Thoracic aorta (tissue), 2 donors: Measurements from ENCODE around the gene DZIP1. TPM values are rescaled to one million over a fixed set of nuclear protein-coding genes. Genes with fewer than 3 reads are reported as not detected.

Experiments
- ATAC-seq: fragments of 150-250 bp; one replicate; pipeline ENCODE4 v1.8.0; 2017; ENCODE audit warnings: low read depth; ENCODE audit not compliant: insufficient number of reproducible peaks, low FRiP score
- DNase-seq: peaks from one replicate; pipeline ENCODE4 v3.0.0-alpha.2; 2020; ENCODE audit warnings: low spot score
- H3K27ac ChIP-seq, 2 donors: fragments of 200-600 bp; sonication (generic); 1 replicate in 1 of 2; 2 replicates in 1 of 2; pipeline ENCODE4 v1.5.1; 2016; ENCODE audit warnings: mild to moderate bottlenecking in 2 of 2, moderate library complexity in 2 of 2
- H3K27me3 ChIP-seq: fragments of 200-600 bp; sonication (generic); replicated peaks from 2 replicates; pipeline ENCODE4 v1.6.0; 2016; ENCODE audit warnings: mild to moderate bottlenecking; ENCODE audit not compliant: insufficient read depth
- H3K36me3 ChIP-seq: fragments of 200-600 bp; sonication (generic); one replicate; pipeline ENCODE4 v1.5.1; 2016
- H3K4me1 ChIP-seq, 2 donors: fragments of 200-600 bp; sonication (generic); 1 replicate in 1 of 2; 2 replicates in 1 of 2; pipeline versions ENCODE4 v1.5.1 to v1.6.0; 2016; ENCODE audit warnings: low read depth in 2 of 2, mild to moderate bottlenecking in 1 of 2; ENCODE audit not compliant: control insufficient read depth in 1 of 2
- H3K4me3 ChIP-seq: fragments of 200-600 bp; sonication (generic); 2 replicates; pipeline ENCODE4 v1.5.1; 2016; ENCODE audit warnings: mild to moderate bottlenecking
- H3K9me3 ChIP-seq: fragments of 200-600 bp; sonication (generic); 2 replicates; pipeline ENCODE4 v1.5.1; 2016
- total RNA-seq, 2 donors: library from RNA; depleted of rRNA; stranded (reverse); fragments of >200 nt; gene quantifications; one replicate each; pipeline versions ENCODE4 v1.1.0 to v1.2.3, GENCODE V29; 2016
- TF ChIP-seq, protein P1 (sequence below): fragments of 200-600 bp; sonication (generic); IDR thresholded peaks from one replicate; pipeline ENCODE4 v1.5.1; 2019; ENCODE audit warnings: antibody characterized with exemption

The DZIP1 gene
- total RNA-seq, 2 donors from 2014 or later, result 24.5 to 26.0 TPM

GRCh38 chr13:95601906-95602305 is 42.6 kb downstream of the DZIP1 start:
- ATAC-seq, result no peak
- TF ChIP-seq, protein P1, sequence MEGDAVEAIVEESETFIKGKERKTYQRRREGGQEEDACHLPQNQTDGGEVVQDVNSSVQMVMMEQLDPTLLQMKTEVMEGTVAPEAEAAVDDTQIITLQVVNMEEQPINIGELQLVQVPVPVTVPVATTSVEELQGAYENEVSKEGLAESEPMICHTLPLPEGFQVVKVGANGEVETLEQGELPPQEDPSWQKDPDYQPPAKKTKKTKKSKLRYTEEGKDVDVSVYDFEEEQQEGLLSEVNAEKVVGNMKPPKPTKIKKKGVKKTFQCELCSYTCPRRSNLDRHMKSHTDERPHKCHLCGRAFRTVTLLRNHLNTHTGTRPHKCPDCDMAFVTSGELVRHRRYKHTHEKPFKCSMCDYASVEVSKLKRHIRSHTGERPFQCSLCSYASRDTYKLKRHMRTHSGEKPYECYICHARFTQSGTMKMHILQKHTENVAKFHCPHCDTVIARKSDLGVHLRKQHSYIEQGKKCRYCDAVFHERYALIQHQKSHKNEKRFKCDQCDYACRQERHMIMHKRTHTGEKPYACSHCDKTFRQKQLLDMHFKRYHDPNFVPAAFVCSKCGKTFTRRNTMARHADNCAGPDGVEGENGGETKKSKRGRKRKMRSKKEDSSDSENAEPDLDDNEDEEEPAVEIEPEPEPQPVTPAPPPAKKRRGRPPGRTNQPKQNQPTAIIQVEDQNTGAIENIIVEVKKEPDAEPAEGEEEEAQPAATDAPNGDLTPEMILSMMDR, result no peak

GRCh38 chr13:95601216-95601615 is 43.3 kb downstream of the DZIP1 start:
- DNase-seq, result no peak
- no peak for ATAC-seq
- no peaks in the 10 kb centered on the region for H3K9me3 ChIP-seq
- no peaks in the 10 kb centered on the region for H3K4me1 ChIP-seq
- H3K27me3 ChIP-seq, result no peaks in the 10 kb centered on the region
- peaks cover 15% of the 10 kb centered on the region for H3K36me3 ChIP-seq
- H3K4me3 ChIP-seq, result no peak overlapping the region
- no peak overlapping the region for H3K27ac ChIP-seq
- TF ChIP-seq, protein P1, result no peak

More at GRCh38 chr13:95601906-95602305, 42.6 kb downstream of the DZIP1 start:
- H3K27me3 ChIP-seq, result no peaks in the 10 kb centered on the region
- H3K27ac ChIP-seq, result no peak overlapping the region
- no peaks in the 10 kb centered on the region for H3K9me3 ChIP-seq
- no peak for DNase-seq
- H3K4me3 ChIP-seq, result no peak overlapping the region
- peaks cover 15% of the 10 kb centered on the region for H3K36me3 ChIP-seq
- H3K4me1 ChIP-seq, result no peaks in the 10 kb centered on the region

GRCh38 chr13:95596701-95597100 is 47.8 kb downstream of the DZIP1 start:
- ATAC-seq (no peak), DNase-seq (no peak)
- TF ChIP-seq, protein P1, result no peak
- Histone ChIP-seq H3K9me3 (no peaks in the 10 kb centered on the region), H3K27me3 (no peaks in the 10 kb centered on the region), H3K4me1 (no peaks in the 10 kb centered on the region), H3K4me3 (no peak overlapping the region), H3K27ac (no peak overlapping the region), H3K36me3 (peaks cover 10% of the 10 kb centered on the region)

DNA sequence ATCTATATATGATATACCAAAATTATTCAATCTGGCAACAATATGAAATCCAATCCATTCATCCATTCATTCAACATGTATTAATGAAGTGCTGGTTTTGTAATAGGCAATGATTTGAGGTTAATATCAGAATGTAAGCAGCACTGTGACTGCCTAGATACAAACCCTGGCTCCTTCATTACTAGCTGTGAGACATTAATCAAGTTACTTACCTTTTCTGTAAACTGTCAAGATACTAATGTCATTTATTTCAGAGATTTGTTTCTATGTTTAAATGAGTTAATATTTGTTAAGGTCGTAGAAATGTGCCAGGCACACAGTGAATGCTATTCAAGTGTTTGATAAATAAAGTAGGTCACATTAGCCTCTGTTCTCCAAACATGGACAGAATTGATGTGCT is 51.0 kb downstream of the DZIP1 start:
- no peaks in the 10 kb centered on the region for H3K4me1 ChIP-seq
- H3K27me3 ChIP-seq, result no peaks in the 10 kb centered on the region
- TF ChIP-seq, protein P1, result no peak
- H3K9me3 ChIP-seq, result no peaks in the 10 kb centered on the region
- no peak for ATAC-seq
- no peak overlapping the region for H3K27ac ChIP-seq
- H3K36me3 ChIP-seq, result peaks cover 6% of the 10 kb centered on the region
- no peak overlapping the region for H3K4me3 ChIP-seq
- no peak for DNase-seq

DNA sequence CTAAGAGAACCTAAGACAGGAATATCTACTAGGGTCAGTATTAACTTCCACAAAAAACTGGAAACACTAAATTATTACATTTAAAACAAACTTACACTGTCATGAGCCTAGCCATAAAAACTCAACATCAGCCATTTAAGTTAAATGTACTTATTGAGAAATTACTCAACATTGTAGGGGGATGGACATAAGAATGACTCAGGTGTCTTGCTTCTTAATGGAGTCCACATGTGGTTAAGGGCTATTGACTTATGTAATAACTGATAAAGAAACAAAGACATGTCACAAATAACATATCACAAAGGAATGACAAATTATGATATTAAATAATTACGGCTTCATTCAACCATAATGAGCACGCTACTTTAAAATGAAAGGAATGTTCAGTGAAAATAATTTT is 55.8 kb downstream of the DZIP1 start:
- TF ChIP-seq, protein P1, result no peak
- Histone ChIP-seq H3K27me3 (no peaks in the 10 kb centered on the region), H3K27ac (no peak overlapping the region), H3K4me1 (no peaks in the 10 kb centered on the region), H3K36me3 (peaks cover 17% of the 10 kb centered on the region), H3K9me3 (no peaks in the 10 kb centered on the region), H3K4me3 (no peak overlapping the region)
- ATAC-seq (no peak), DNase-seq (no peak)
